GM23248 (cell line): ENCODE results near the gene PRF1. TPM values are rescaled to one million over a fixed set of nuclear protein-coding genes. Genes with fewer than 3 reads are reported as not detected.

Source experiments
- DNase-seq: peaks from one replicate; pipeline ENCODE4 v3.0.0-alpha.2; 2015
- H2AFZ ChIP-seq: fragments of 200-600 bp; sonication (generic); 2 replicates; pipeline ENCODE4 v1.6.1; 2016; ENCODE audit warnings: antibody characterized with exemption
- H3F3A ChIP-seq: fragments of 200-600 bp; sonication (generic); 2 replicates; pipeline ENCODE4 v1.6.1; 2016; ENCODE audit warnings: mild to moderate bottlenecking, antibody characterized with exemption, mixed run types; ENCODE audit not compliant: insufficient read depth
- H3K27ac ChIP-seq: fragments of 200-600 bp; sonication (generic); 2 replicates; pipeline ENCODE4 v1.5.1; 2016; ENCODE audit warnings: mild to moderate bottlenecking
- H3K27me3 ChIP-seq: fragments of 200-600 bp; sonication (generic); replicated peaks from 2 replicates; pipeline ENCODE4 v1.6.1; 2016; ENCODE audit warnings: mild to moderate bottlenecking; ENCODE audit not compliant: insufficient read depth
- H3K36me3 ChIP-seq: fragments of 200-600 bp; sonication (generic); 2 replicates; pipeline ENCODE4 v1.6.1; 2016; ENCODE audit warnings: low read depth, mild to moderate bottlenecking
- H3K4me1 ChIP-seq: fragments of 200-600 bp; sonication (generic); 2 replicates; pipeline ENCODE4 v1.6.1; 2016; ENCODE audit warnings: mild to moderate bottlenecking; ENCODE audit not compliant: insufficient read depth
- H3K4me2 ChIP-seq: fragments of 200-600 bp; sonication (generic); one replicate; pipeline ENCODE4 v1.6.1; 2016; ENCODE audit warnings: mild to moderate bottlenecking; ENCODE audit not compliant: unreplicated experiment
- H3K4me3 ChIP-seq: fragments of 200-600 bp; sonication (generic); 2 replicates; pipeline ENCODE4 v1.5.1; 2016; ENCODE audit warnings: mild to moderate bottlenecking
- H3K79me2 ChIP-seq: fragments of 200-600 bp; sonication (generic); 2 replicates; pipeline ENCODE4 v1.6.1; 2016; ENCODE audit warnings: mild to moderate bottlenecking; ENCODE audit not compliant: insufficient read depth
- H3K9ac ChIP-seq: fragments of 200-600 bp; sonication (generic); 2 replicates; pipeline ENCODE4 v1.6.1; 2016; ENCODE audit warnings: mild to moderate bottlenecking
- H3K9me2 ChIP-seq: fragments of 200-600 bp; sonication (generic); 2 replicates; pipeline ENCODE4 v1.6.1; 2016; ENCODE audit warnings: mixed run types, mild to moderate bottlenecking, moderate library complexity; ENCODE audit not compliant: insufficient read depth
- H3K9me3 ChIP-seq: fragments of 200-600 bp; sonication (generic); one replicate; pipeline ENCODE4 v1.6.1; 2017; ENCODE audit warnings: low read depth
- H4K20me1 ChIP-seq: fragments of 200-600 bp; sonication (generic); 2 replicates; pipeline ENCODE4 v1.6.0; 2016; ENCODE audit not compliant: insufficient read depth
- EZH2 ChIP-seq: fragments of 200-600 bp; sonication (generic); IDR thresholded peaks from 2 replicates; pipeline ENCODE4 v1.6.1; 2018; ENCODE audit warnings: antibody characterized with exemption, mild to moderate bottlenecking; ENCODE audit not compliant: insufficient read depth, poor library complexity, severe bottlenecking
- EZH2phosphoT487 ChIP-seq: fragments of 200-600 bp; sonication (generic); IDR thresholded peaks from 2 replicates; pipeline ENCODE4 v1.6.1; 2018; ENCODE audit warnings: antibody characterized with exemption, moderate library complexity, mild to moderate bottlenecking, low read depth; ENCODE audit not compliant: insufficient read depth
- WGBS, 2 experiments: methylation state at CpG; one replicate each; pipeline ENCODE4 v1.1.6; 2015 to 2017; ENCODE audit warnings: low lambda C conversion rate in 2 of 2, low coverage in 1 of 2; ENCODE audit errors: missing lambda C conversion rate in 2 of 2; 5-methylcytosine and 5-hydroxymethylcytosine counted together
- in situ Hi-C: fragments of 300-500 bp; cut with MboI; formaldehyde crosslinking; loops from 2 replicates; pipeline ENCODE4 v1.15.0; 2020
- polyA plus RNA-seq: library from polyadenylated mRNA; unstranded; fragments of >200 nt; fragmentation: Nextera tagmentation; extraction: Ambion mirVana; gene quantifications from 2 replicates; pipeline ENCODE4 v1.2.1, GENCODE V29; 2016
- total RNA-seq: library from RNA; depleted of rRNA; stranded (reverse); fragments of >200 nt; shearing (Covaris generic); gene quantifications from 2 replicates; pipeline ENCODE4 v1.2.3, GENCODE V29; 2014

PRF1 gene
- total and polyA plus RNA-seq, 2 experiments from 2014 or later, result not detected

GRCh38 chr10:70573599-70574506 is 28.7 kb downstream of the PRF1 start:
- no peak overlapping the region for H3K4me3 ChIP-seq
- H3K4me2 ChIP-seq, result no peak overlapping the region
- H3K9ac ChIP-seq, result no peak overlapping the region
- no peaks in the 10 kb centered on the region; the same call in 1 of the 2 replicates for H3F3A ChIP-seq
- TF ChIP-seq EZH2phosphoT487 (no peak), EZH2 (no peak)
- no peaks in the 10 kb centered on the region for H3K9me3 ChIP-seq
- no peak overlapping the region for H3K27ac ChIP-seq
- H2AFZ ChIP-seq, result no peak overlapping the region
- H3K27me3 ChIP-seq, result no peaks in the 10 kb centered on the region
- WGBS, 2 experiments, result 87 to 91% methylated on average over 11 of the region's 11 CpGs
- DNase-seq, result no peak
- in situ Hi-C loops, result no loop called here
- no peaks in the 10 kb centered on the region for H3K79me2 ChIP-seq
- peaks cover 9% of the 10 kb centered on the region for H3K4me1 ChIP-seq
- H3K9me2 ChIP-seq, result no peaks in the 10 kb centered on the region
- no peaks in the 10 kb centered on the region for H4K20me1 ChIP-seq
- no peaks in the 10 kb centered on the region for H3K36me3 ChIP-seq

- Histone ChIP-seq H3K9me3 (no peaks in the 10 kb centered on the region), H3F3A (no peaks in the 10 kb centered on the region; the same call in 1 of the 2 replicates), H3K4me2 (no peak overlapping the region), H4K20me1 (no peaks in the 10 kb centered on the region), H3K36me3 (no peaks in the 10 kb centered on the region), H3K9me2 (no peaks in the 10 kb centered on the region), H3K4me1 (peaks cover 5% of the 10 kb centered on the region), H3K9ac (no peak overlapping the region), H3K4me3 (no peak overlapping the region), H3K27me3 (no peaks in the 10 kb centered on the region), H2AFZ (no peak overlapping the region), H3K79me2 (no peaks in the 10 kb centered on the region), H3K27ac (no peak overlapping the region)
- no peak for TF ChIP-seq EZH2
- no peak for TF ChIP-seq EZH2phosphoT487
- 75 to 82% methylated on average over 15 to 16 of the region's 16 CpGs for WGBS, 2 experiments
- in situ Hi-C loops, result no loop called here
- no peak for DNase-seq
Observed at GRCh38 chr10:70571636-70572439, 30.7 kb downstream of the PRF1 start.

DNA sequence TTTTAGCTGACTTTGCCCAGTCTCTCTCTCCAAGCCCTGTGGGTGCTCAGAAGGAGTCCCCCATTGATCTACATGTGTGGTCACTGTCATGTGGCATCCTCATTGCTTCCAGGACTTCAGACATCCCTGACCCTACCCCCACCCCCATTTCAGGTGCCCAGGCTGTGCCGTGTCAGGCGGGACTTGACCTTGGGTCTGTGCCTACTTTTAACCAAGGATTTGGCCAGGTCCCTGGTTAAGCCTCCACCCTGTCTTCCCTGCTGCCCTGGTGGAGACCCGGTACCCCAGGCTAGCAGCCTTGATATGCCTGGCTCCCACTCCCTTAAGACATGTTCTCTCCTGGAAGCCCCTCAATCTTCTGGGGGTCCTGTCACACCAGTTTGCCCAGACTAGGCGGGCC is 31.3 kb downstream of the PRF1 start:
- no peak overlapping the region for H3K4me2 ChIP-seq
- WGBS, 2 experiments, result 78 to 79% methylated on average over 4 of the region's 4 CpGs
- no peak for DNase-seq

DNA sequence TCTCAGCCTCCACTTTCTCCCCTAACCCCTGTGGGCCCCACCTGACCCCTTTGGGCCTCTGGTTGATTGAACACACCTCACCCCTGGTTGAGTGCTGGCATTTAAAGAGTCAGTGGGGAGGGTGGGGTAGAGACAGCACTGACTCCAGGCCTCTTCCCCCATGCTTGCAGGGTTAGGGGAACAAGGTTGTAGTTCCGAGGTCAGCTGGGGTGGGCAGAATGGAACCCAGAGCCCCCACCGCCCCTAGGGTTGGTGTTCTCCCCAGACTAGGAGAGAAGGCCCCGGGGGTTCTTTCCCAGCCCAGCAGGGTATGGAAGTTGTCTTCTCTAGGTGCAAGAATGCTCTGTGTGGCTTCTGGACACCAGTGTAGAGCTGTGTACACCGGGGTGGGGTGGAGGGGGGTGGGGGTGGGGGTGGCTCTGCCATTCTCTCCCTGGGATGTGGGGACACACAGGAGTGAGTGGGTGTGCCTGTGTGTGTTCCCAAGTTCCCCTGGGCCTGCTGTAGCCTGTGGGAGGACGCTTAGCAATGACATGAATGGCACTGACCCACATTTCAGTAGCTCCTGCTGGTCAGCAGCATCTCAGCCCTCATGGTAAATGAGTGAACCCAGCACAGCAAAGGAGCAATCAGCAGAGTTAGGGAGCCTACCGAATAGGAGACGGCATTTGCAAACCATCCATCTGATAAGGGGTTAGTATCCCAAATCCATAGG is 33.6 kb downstream of the PRF1 start:
- Histone ChIP-seq H3K36me3 (no peaks in the 10 kb centered on the region), H2AFZ (no peak overlapping the region), H4K20me1 (no peaks in the 10 kb centered on the region), H3K4me1 (no peaks in the 10 kb centered on the region), H3K27me3 (no peaks in the 10 kb centered on the region), H3K9me2 (no peaks in the 10 kb centered on the region), H3K9me3 (no peaks in the 10 kb centered on the region), H3K27ac (no peak overlapping the region), H3K79me2 (no peaks in the 10 kb centered on the region), H3K4me3 (no peak overlapping the region), H3K9ac (no peak overlapping the region), H3F3A (no peaks in the 10 kb centered on the region), H3K4me2 (no peak overlapping the region)
- in situ Hi-C loops, result no loop called here
- no peak for DNase-seq
- WGBS, 2 experiments, result 60 to 71% methylated on average over 6 to 7 of the region's 7 CpGs
- TF ChIP-seq EZH2 (no peak), EZH2phosphoT487 (no peak)

More for the DNA sequence above, 31.3 kb downstream of the PRF1 start:
- Histone ChIP-seq H3K9me2 (no peaks in the 10 kb centered on the region), H3K27me3 (no peaks in the 10 kb centered on the region), H3K4me3 (no peak overlapping the region), H3K4me1 (no peaks in the 10 kb centered on the region), H3F3A (no peaks in the 10 kb centered on the region; the same call in 1 of the 2 replicates), H3K27ac (no peak overlapping the region), H4K20me1 (no peaks in the 10 kb centered on the region), H3K9ac (no peak overlapping the region), H2AFZ (no peak overlapping the region), H3K36me3 (no peaks in the 10 kb centered on the region), H3K9me3 (no peaks in the 10 kb centered on the region), H3K79me2 (no peaks in the 10 kb centered on the region)
- TF ChIP-seq EZH2, result no peak
- TF ChIP-seq EZH2phosphoT487, result no peak
- in situ Hi-C loops, result no loop called here
